Raji (cell line): Measurements from ENCODE around the gene ATIC.

Experiments used
- POLR2A ChIP-seq: IDR thresholded peaks from 2 replicates; pipeline ENCODE4 v1.6.1; 2011; ENCODE audit warnings: low read depth, low read length, control low read depth; ENCODE audit not compliant: insufficient read depth

Gene ATIC

GRCh38 chr2:215378045-215378444 lies 66.2 kb downstream of the ATIC start:
- TF ChIP-seq POLR2A = no peak

- TF ChIP-seq POLR2A = no peak
Measured at GRCh38 chr2:215379039-215379438, 67.2 kb downstream of the ATIC start.

- no peak for TF ChIP-seq POLR2A
Measured at GRCh38 chr2:215379948-215380347, 68.1 kb downstream of the ATIC start.

GRCh38 chr2:215380699-215381098 lies 68.8 kb downstream of the ATIC start:
- no peak for TF ChIP-seq POLR2A

GRCh38 chr2:215382011-215382410 lies 70.2 kb downstream of the ATIC start:
- no peak for TF ChIP-seq POLR2A

GRCh38 chr2:215382480-215382879 lies 70.6 kb downstream of the ATIC start:
- TF ChIP-seq POLR2A = no peak

GRCh38 chr2:215383652-215384279 lies 71.9 kb downstream of the ATIC start:
- TF ChIP-seq POLR2A = no peak

DNA sequence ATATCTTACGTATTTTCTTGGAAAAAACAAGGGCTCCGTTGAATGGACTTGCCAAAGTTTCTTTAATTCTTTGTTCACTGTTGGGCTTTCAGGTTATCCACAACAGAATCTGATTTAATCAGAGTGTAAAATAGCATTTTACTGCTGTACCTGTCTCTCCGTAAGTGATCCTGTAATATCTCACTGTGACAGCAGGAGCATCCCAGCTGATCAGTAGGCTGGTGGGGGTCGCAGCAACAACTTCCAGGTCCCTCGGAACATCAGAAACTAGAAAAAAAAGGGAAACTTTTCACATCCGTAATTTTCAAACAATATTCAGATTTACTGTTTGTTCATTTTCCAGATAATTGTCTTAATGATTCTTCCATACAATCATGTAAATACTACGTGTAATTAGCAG lies 72.9 kb downstream of the ATIC start:
- TF ChIP-seq POLR2A = no peak

- TF ChIP-seq POLR2A = no peak
Measured at GRCh38 chr2:215386566-215386965, 74.7 kb downstream of the ATIC start.

GRCh38 chr2:215388002-215388728 lies 76.3 kb downstream of the ATIC start:
- TF ChIP-seq POLR2A = no peak

DNA sequence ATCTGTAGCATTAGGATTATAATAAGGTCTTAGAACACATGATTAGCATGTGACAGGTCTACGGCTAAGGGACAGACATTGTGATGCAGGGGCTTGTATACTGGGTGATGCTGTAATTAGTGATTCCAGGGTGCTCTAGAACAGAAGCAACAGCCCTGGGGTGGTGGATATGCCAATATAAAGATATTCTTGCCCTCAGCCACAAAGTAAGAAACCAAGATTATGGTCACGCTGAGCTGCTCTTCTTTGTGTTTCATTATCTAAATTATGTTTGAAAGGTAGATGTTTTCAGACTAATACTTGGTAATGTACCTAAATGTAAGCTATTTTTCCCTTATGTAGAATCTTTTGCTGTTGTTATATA lies 78.7 kb downstream of the ATIC start:
- TF ChIP-seq POLR2A = no peak

GRCh38 chr2:215391531-215391930 lies 79.7 kb downstream of the ATIC start:
- no peak for TF ChIP-seq POLR2A

- no peak for TF ChIP-seq POLR2A
Measured at GRCh38 chr2:215392164-215392563, 80.3 kb downstream of the ATIC start.

DNA sequence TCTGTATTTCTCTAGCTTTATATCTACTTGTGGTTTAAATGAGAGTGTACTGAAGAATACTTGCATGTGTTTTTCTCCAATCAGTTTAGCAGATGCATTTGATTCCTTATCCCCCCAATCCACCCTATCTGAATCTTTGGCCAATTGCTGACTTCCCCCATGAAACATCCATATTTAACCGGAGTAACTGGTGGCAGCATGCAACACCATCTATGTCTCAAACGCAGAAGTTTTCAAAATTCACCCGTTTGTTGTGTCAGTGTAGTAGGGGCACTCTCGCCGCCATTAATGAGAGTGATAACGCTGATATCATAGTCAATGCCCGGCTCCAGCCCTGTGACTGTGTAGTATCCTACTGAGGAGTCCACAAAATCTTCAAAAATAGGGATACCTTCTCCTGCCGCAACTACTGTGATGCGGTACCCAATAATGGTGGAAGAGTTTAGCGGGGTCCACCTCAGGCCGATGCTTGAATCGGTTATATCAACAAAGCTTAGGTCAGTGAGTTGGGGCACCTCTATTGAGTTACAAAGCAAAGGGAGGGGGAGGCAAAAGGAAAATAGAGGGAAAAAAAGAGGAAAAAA lies 80.9 kb downstream of the ATIC start:
- no peak for TF ChIP-seq POLR2A

- no peak for TF ChIP-seq POLR2A
Measured at GRCh38 chr2:215394102-215394805, 82.4 kb downstream of the ATIC start.
